ENCODE measurements around the gene CHTF18. TPM values are rescaled to one million over a fixed set of nuclear protein-coding genes. Genes with fewer than 3 reads are reported as not detected.

CHTF18 gene
- total and polyA plus RNA-seq, 9 donors = 0.32 to 25.5 (median 18.7) TPM

- no peak overlapping the region for H3K27ac ChIP-seq
- H3K9me3 ChIP-seq = no peaks in the 10 kb centered on the region
- peaks cover 9% of the 10 kb centered on the region for H3K27me3 ChIP-seq
- peaks cover 7% of the 10 kb centered on the region for H3K4me1 ChIP-seq (ENCODE audit: insufficient read depth)
- no peak for TF ChIP-seq POLR2A (IDR thresholded peaks at IDR 0.05)
- TF ChIP-seq EP300 (IDR thresholded peaks at IDR 0.05) = no peak
- TF ChIP-seq, protein P1, sequence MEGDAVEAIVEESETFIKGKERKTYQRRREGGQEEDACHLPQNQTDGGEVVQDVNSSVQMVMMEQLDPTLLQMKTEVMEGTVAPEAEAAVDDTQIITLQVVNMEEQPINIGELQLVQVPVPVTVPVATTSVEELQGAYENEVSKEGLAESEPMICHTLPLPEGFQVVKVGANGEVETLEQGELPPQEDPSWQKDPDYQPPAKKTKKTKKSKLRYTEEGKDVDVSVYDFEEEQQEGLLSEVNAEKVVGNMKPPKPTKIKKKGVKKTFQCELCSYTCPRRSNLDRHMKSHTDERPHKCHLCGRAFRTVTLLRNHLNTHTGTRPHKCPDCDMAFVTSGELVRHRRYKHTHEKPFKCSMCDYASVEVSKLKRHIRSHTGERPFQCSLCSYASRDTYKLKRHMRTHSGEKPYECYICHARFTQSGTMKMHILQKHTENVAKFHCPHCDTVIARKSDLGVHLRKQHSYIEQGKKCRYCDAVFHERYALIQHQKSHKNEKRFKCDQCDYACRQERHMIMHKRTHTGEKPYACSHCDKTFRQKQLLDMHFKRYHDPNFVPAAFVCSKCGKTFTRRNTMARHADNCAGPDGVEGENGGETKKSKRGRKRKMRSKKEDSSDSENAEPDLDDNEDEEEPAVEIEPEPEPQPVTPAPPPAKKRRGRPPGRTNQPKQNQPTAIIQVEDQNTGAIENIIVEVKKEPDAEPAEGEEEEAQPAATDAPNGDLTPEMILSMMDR (IDR thresholded peaks at IDR 0.05) = no peak
- no peak overlapping the region for H3K4me3 ChIP-seq
- intact Hi-C loops (cut with DNase I) = no loop called here
- H3K36me3 ChIP-seq = no peaks in the 10 kb centered on the region
- WGBS, 3 donors = 36 to 49% (median 47%) methylated on average over 33 of the region's 33 CpGs
- no peak for DNase-seq
Observed at GRCh38 chr16:804193-805048, 16.0 kb downstream of the CHTF18 start.

DNA sequence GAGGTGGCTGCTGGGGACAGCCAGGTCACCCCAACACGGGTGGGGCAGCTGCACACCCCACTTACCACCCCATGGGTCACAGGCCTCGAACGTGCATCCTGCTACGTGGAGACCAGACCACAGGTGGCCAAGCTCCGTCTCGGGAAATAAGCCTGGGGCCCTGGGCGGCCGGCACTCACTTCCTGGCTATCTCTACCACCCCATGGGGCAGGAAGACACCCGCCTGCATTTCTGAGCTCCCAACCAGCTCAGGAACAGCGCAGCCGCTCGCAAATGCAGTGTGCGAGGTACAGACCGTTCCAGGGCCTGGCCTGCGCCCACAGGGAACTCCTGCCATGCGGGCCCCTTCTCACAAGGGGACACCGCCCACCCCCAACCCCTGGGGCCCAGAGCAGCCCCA lies 17.1 kb downstream of the CHTF18 start:
- no peak for DNase-seq
- peaks cover 7% of the 10 kb centered on the region for H3K4me1 ChIP-seq (ENCODE audit: insufficient read depth)
- no peak overlapping the region for H3K27ac ChIP-seq
- TF ChIP-seq POLR2A (IDR thresholded peaks at IDR 0.05) (no peak), EP300 (IDR thresholded peaks at IDR 0.05) (no peak)
- TF ChIP-seq, protein P1 (IDR thresholded peaks at IDR 0.05) = no peak
- H3K36me3 ChIP-seq = no peaks in the 10 kb centered on the region
- no peak overlapping the region for H3K4me3 ChIP-seq
- H3K9me3 ChIP-seq = no peaks in the 10 kb centered on the region
- H3K27me3 ChIP-seq = peaks cover 6% of the 10 kb centered on the region
- intact Hi-C loops (cut with DNase I) = no loop called here
- 70 to 84% (median 74%) methylated on average over 10 to 17 of the region's 17 CpGs for WGBS, 3 donors

DNA sequence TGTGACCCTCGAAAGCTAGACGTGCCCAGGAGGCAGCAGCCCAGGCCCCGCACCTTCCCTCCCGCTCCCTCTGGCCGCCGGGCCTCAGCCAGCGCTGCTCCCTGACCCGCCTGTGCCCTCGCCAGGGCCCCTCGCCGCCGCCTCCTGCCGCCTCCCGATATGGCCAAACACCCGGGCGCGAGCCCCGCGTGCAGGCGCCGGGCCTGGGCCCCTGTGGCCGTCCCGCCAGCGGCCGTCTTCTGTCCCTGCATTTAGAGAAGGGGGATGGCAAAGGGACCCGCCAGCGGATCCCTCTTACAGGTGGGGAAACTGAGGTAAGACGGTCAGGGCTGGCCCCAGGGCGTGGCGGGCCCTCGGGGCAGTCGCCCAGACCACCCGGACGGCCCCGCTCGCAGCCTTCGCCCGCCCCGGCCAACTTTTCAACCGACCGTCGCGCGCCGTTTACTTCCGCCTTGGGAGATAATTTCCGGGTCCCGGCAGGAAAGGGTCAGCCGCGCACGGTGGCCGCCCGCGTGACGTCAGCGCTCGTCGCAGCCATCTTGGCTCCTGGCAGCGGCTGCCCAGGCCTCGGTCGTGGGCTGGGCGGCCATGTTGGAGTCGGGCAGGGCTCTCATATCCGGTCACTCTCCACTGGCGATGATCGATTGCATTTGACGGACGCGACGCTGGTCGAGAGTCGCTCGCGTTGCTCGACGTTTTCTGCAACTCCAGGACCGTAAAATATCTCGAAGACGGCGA lies 19.1 kb downstream of the CHTF18 start:
- no peaks in the 10 kb centered on the region for H3K27me3 ChIP-seq
- TF ChIP-seq, protein P1 (IDR thresholded peaks at IDR 0.05) = peak in 1 of 3 donors; percentile 16
- TF ChIP-seq POLR2A (IDR thresholded peaks at IDR 0.05) (peak; percentile 56), EP300 (IDR thresholded peaks at IDR 0.05) (no peak)
- 0 to 30% (median 6%) methylated on average over 48 to 80 of the region's 80 CpGs for WGBS, 3 donors
- H3K9me3 ChIP-seq = peaks cover 0 to 5% of the 10 kb centered on the region in 2 donors
- H3K36me3 ChIP-seq = no peaks in the 10 kb centered on the region
- peak; percentile 89 to 96 (median 93) for DNase-seq
- peak overlapping the region in 1 of 2 donors; percentile 69 for H3K27ac ChIP-seq
- intact Hi-C loops (cut with DNase I) = no loop called here
- H3K4me1 ChIP-seq (ENCODE audit: insufficient read depth) = peaks cover 7% of the 10 kb centered on the region
- H3K4me3 ChIP-seq = peak overlapping the region; percentile 82

DNA sequence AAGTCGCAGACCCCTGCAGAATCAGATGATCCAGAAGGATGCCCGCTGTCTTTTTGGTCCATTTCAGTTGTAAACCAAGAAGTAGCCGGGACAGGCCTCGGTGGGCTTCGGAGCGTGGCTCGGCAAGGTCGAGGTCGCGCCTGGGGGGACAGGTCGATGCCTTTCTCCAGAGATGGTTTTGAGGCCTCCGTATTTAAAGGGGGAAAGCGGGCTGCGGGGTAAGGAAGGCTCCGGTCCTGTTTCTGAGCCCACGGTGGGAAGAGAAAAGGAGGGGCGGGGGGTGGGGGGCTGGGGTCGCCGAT lies 19.6 kb downstream of the CHTF18 start:
- TF ChIP-seq, protein P1 (IDR thresholded peaks at IDR 0.05) = no peak
- no peak for TF ChIP-seq POLR2A (IDR thresholded peaks at IDR 0.05)
- no peak for TF ChIP-seq EP300 (IDR thresholded peaks at IDR 0.05)
- H3K27me3 ChIP-seq = no peaks in the 10 kb centered on the region
- H3K4me1 ChIP-seq (ENCODE audit: insufficient read depth) = peaks cover 7% of the 10 kb centered on the region
- H3K36me3 ChIP-seq = no peaks in the 10 kb centered on the region
- no peak overlapping the region for H3K27ac ChIP-seq
- peaks cover 0 to 5% of the 10 kb centered on the region in 2 donors for H3K9me3 ChIP-seq
- no peak for DNase-seq
- intact Hi-C loops (cut with DNase I) = no loop called here
- 4 to 28% (median 25%) methylated on average over 18 to 19 of the region's 19 CpGs for WGBS, 3 donors
- H3K4me3 ChIP-seq = peak overlapping the region; percentile 82
